PC-3 (cell line): ENCODE data around the gene RNF121. TPM values are rescaled to one million over a fixed set of nuclear protein-coding genes. Genes with fewer than 3 reads are reported as not detected.

Source experiments
- ATAC-seq: fragments of 200-7000 bp; cut with Tn5 transposase; 2 replicates; pipeline ENCODE4 v1.9.1; 2020; ENCODE audit warnings: mild to moderate bottlenecking, moderate library complexity
- BruUV-seq: library from RNA; stranded (reverse); fragments of 400-500 nt; replicated peaks from 2 replicates; lab custom pipeline; 2021; lab: Mats Ljungman, UMichigan
- CTCF ChIA-PET: fragments of 300-600 bp; sonication (Branson Sonifier 250); formaldehyde crosslinking; loops from one replicate; lab custom pipeline; 2022; ENCODE audit warnings: antibody characterized with exemption; lab: Charles Lee
- POLR2A ChIA-PET: fragments of 300-600 bp; sonication (Branson Sonifier 250); formaldehyde crosslinking; loops from one replicate; lab custom pipeline; 2022; ENCODE audit warnings: antibody characterized with exemption; ENCODE audit not compliant: unreplicated experiment; lab: Charles Lee
- DNase-seq: peaks from one replicate; pipeline ENCODE4 v3.0.0-alpha.2; 2015
- H2AFZ ChIP-seq: fragments of 300-600 bp; sonication (generic); 2 replicates; pipeline ENCODE4 v1.6.0; 2016; ENCODE audit warnings: antibody characterized with exemption, low read length
- H3F3A ChIP-seq: fragments of 300-600 bp; sonication (generic); one replicate; pipeline ENCODE4 v1.6.0; 2017; ENCODE audit warnings: antibody characterized with exemption, low read length, control low read depth, mild to moderate bottlenecking; ENCODE audit not compliant: unreplicated experiment
- H3K27ac ChIP-seq: fragments of 300-600 bp; sonication (generic); 2 replicates; pipeline ENCODE4 v1.5.1; 2016; ENCODE audit warnings: mild to moderate bottlenecking, low read length
- H3K27me3 ChIP-seq: fragments of 300-600 bp; sonication (generic); 2 replicates; pipeline ENCODE4 v1.6.1; 2016; ENCODE audit warnings: low read length, mixed read lengths
- H3K36me3 ChIP-seq: fragments of 300-600 bp; sonication (generic); 2 replicates; pipeline ENCODE4 v1.6.1; 2016; ENCODE audit warnings: low read depth, mixed run types, low read length, mixed read lengths
- H3K4me1 ChIP-seq: fragments of 300-600 bp; sonication (generic); 2 replicates; pipeline ENCODE4 v1.5.1; 2016; ENCODE audit warnings: low read length; ENCODE audit not compliant: insufficient read depth
- H3K4me2 ChIP-seq: fragments of 300-600 bp; sonication (generic); 2 replicates; pipeline ENCODE4 v1.6.0; 2016; ENCODE audit warnings: low read length
- H3K4me3 ChIP-seq: fragments of 300-600 bp; sonication (generic); 2 replicates; pipeline ENCODE4 v1.5.1; 2016; ENCODE audit warnings: mild to moderate bottlenecking, low read length, mixed read lengths
- H3K79me2 ChIP-seq: fragments of 300-600 bp; sonication (generic); 2 replicates; pipeline ENCODE4 v1.6.1; 2017; ENCODE audit warnings: low read length, mixed read lengths
- H3K9ac ChIP-seq: fragments of 300-600 bp; sonication (generic); 2 replicates; pipeline ENCODE4 v1.6.0; 2016; ENCODE audit warnings: mild to moderate bottlenecking, low read length
- H3K9me2 ChIP-seq: fragments of 300-600 bp; sonication (generic); replicated peaks from 2 replicates; pipeline ENCODE4 v1.6.1; 2016; ENCODE audit warnings: mixed run types, low read length, mixed read lengths
- H3K9me3 ChIP-seq: fragments of 300-600 bp; sonication (generic); 2 replicates; pipeline ENCODE4 v1.6.1; 2016; ENCODE audit warnings: low read length, mixed read lengths
- H4K20me1 ChIP-seq: fragments of 300-600 bp; sonication (generic); 2 replicates; pipeline ENCODE4 v1.6.1; 2016; ENCODE audit warnings: low read length, mixed read lengths
- CTCF ChIP-seq: fragments of 300-600 bp; sonication (generic); conservative IDR thresholded peaks from 2 replicates; pipeline ENCODE4 v1.5.1; 2017; ENCODE audit warnings: antibody characterized with exemption, low read depth, mild to moderate bottlenecking, low read length
- EZH2 ChIP-seq: fragments of 300-600 bp; sonication (generic); IDR thresholded peaks from one replicate; pipeline ENCODE4 v1.6.1; 2017; ENCODE audit warnings: antibody characterized with exemption, mild to moderate bottlenecking, low read length; ENCODE audit not compliant: unreplicated experiment
- EZH2phosphoT487 ChIP-seq: fragments of 300-600 bp; sonication (generic); IDR thresholded peaks from 2 replicates; pipeline ENCODE4 v1.6.1; 2018; ENCODE audit warnings: mild to moderate bottlenecking, antibody characterized with exemption, low read length, borderline replicate concordance
- intact Hi-C: fragments of 100-400 bp; cut with micrococcal nuclease; formaldehyde crosslinking; loops from 2 replicates; pipeline ENCODE4 v1.9.0; 2023
- total RNA-seq: library from RNA; depleted of rRNA; stranded (reverse); fragments of >200 nt; gene quantifications from 2 replicates; pipeline ENCODE4 v1.2.3, GENCODE V29; 2014

RNF121 gene
- total RNA-seq, 1 experiment from 2014 or later = 40.2 TPM

DNA sequence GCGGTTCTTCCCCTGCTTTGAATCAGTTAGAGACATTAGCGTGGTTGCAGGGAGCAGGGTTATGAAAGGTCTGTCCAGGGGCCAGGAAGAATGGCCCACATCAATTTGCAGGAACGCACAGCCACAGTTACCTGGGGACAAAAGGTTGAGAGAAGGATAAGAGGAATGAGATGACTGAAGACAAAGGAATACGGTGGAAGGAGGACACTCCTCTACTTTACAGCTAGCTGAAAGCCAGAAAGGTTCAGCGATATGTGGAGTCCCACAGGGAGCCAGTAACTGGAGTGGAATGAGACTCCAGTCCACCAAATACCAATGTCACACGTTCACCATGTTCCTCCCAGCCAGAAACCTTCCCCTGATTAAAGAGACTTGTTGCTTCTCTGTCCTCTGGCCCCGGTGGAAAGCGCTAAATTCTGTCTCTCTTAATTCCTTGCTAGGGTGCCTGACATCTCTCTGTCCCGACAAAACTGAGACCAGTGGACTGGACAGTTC is 11.2 kb upstream of the RNF121 start:
- BruUV-seq = no TSS peak
- no peaks in the 10 kb centered on the region for H3K27me3 ChIP-seq
- POLR2A ChIA-PET = no interaction called here
- CTCF ChIA-PET = no interaction called here
- no peak overlapping the region for H2AFZ ChIP-seq
- intact Hi-C loops = no loop called here
- H3K9me3 ChIP-seq = no peaks in the 10 kb centered on the region
- H4K20me1 ChIP-seq = no peaks in the 10 kb centered on the region
- no peak overlapping the region for H3K4me3 ChIP-seq
- peaks cover 7% of the 10 kb centered on the region; the same call in 1 of the 2 replicates for H3K36me3 ChIP-seq
- H3K27ac ChIP-seq = no peak overlapping the region
- ATAC-seq (no peak), DNase-seq (no peak)
- H3F3A ChIP-seq = no peaks in the 10 kb centered on the region
- TF ChIP-seq CTCF = no peak
- H3K79me2 ChIP-seq = no peaks in the 10 kb centered on the region
- H3K9ac ChIP-seq = no peak overlapping the region
- no peaks in the 10 kb centered on the region for H3K9me2 ChIP-seq
- no peak overlapping the region for H3K4me2 ChIP-seq
- no peaks in the 10 kb centered on the region for H3K4me1 ChIP-seq

DNA sequence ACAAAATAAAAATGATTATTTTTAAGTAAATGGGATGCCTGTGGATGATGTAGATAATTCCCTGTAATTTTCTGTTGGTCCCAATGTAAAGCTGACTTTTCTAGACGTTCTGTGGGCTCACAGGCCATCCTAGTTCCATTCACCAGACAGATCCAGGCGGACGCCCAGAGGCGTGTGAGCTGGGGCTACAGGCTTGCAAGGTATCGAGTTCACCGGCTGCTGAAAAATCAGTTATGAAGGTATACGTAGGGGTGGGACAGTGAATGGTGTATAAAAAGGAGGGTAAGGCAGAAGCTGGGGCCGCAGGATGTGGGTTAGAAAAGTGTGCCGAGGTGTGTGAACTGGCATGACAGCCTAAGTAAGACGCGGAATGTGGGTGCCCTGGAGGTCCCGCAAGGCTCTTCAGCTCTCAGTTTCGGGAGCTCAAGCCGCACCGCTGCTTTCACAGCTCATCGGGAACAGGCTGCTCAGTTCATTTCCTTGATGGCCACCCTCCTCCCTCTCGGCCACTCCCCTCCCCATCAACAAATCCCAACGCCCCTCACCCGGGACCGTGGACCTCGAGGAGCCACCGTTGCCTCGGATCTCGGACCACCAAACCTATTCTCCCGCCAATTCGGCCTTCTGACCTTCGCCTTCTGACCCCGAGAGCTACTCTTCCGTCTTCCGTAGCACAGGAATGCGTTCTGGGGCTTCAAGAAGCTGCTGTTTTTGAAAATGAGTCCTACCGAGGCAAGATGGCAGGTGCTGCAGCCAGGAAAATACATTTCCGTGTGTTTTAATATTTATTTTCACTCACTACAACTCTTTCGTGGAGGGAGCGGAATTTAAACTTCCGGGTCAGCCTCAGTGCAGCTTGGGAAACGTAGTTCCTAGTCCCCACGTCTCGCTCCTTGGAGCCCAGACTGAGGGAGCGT is 768 bp upstream of the RNF121 start, which contains the start of gene XNDC1N:
XNDC1N (minus strand) TSS at position 775 of the 917 bp plus-strand sequence. CDS start 5,241 bp downstream, outside the sequence.
- peak within 1 kb of the TSS; percentile 80 for H3K4me2 ChIP-seq
- no peaks in the 10 kb centered on the region for H3K36me3 ChIP-seq
- peak; percentile 93 for DNase-seq
- H2AFZ ChIP-seq = peak within 1 kb of the TSS; percentile 94
- intact Hi-C loops = no loop called here
- peaks cover 26% of the 10 kb centered on the region for H3K4me1 ChIP-seq
- H3K27ac ChIP-seq = peak within 1 kb of the TSS; percentile 74
- peak within 1 kb of the TSS; percentile 87 for H3K9ac ChIP-seq
- BruUV-seq = TSS peak; percentile 76
- no peaks in the 10 kb centered on the region for H3F3A ChIP-seq
- H3K79me2 ChIP-seq = peaks cover 60% of the 10 kb centered on the region
- no peak for TF ChIP-seq EZH2
- no peak for TF ChIP-seq EZH2phosphoT487
- TF ChIP-seq CTCF = no peak
- H3K4me3 ChIP-seq = peak within 1 kb of the TSS; percentile 76
- ChIA-PET POLR2A (no interaction called here), CTCF (interaction anchor here (0.5 to 0.8 kb wide), 2 partner anchors 128 to 509 kb away, joined by 4 to 5 read pairs; no protein-coding TSS in a partner anchor)
- H3K27me3 ChIP-seq = no peaks in the 10 kb centered on the region
- no peaks in the 10 kb centered on the region for H3K9me3 ChIP-seq
- peaks cover under 1% of the 10 kb centered on the region; the same call in 1 of the 2 replicates for H4K20me1 ChIP-seq
- H3K9me2 ChIP-seq = no peaks in the 10 kb centered on the region
- ATAC-seq = peak; percentile 91
